ENCODE data around the gene PIN1.

GRCh38 chr19:9861503-9861902 is 26.4 kb downstream of the PIN1 start:
- TF ChIP-seq, protein P1, sequence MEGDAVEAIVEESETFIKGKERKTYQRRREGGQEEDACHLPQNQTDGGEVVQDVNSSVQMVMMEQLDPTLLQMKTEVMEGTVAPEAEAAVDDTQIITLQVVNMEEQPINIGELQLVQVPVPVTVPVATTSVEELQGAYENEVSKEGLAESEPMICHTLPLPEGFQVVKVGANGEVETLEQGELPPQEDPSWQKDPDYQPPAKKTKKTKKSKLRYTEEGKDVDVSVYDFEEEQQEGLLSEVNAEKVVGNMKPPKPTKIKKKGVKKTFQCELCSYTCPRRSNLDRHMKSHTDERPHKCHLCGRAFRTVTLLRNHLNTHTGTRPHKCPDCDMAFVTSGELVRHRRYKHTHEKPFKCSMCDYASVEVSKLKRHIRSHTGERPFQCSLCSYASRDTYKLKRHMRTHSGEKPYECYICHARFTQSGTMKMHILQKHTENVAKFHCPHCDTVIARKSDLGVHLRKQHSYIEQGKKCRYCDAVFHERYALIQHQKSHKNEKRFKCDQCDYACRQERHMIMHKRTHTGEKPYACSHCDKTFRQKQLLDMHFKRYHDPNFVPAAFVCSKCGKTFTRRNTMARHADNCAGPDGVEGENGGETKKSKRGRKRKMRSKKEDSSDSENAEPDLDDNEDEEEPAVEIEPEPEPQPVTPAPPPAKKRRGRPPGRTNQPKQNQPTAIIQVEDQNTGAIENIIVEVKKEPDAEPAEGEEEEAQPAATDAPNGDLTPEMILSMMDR (conservative IDR thresholded peaks at IDR 0.05): no peak
- no peak for TF ChIP-seq ZFX (IDR thresholded peaks at IDR 0.05)

All from C4-2B (cell line).